Measurements from ENCODE around the gene OR5A2. TPM values are rescaled to one million over a fixed set of nuclear protein-coding genes. Genes with fewer than 3 reads are reported as not detected.
"Not testable (repeated sequence)": the region's sequence is repeated elsewhere in the genome, so short reads cannot be mapped to it uniquely, and the experiment has no call there.

The OR5A2 gene
- polyA plus RNA-seq (ENCODE audit: insufficient read length), result not detected

GRCh38 chr11:59426361-59427067 lies at the start of gene OR5A2:
Gene OR5A2 (minus strand): TSS chr11:59426413. CDS start chr11:59422953, 3,460 bp downstream.
- DNase-seq, result no peak

- DNase-seq, result no peak
These were observed 49.0 kb upstream of the OR5A2 start for GRCh38 chr11:59475176-59475575.

- no peak for DNase-seq
These were observed 46.8 kb upstream of the OR5A2 start, which contains the start of gene OR4D10 for GRCh38 chr11:59473015-59473414. Gene OR4D10 (plus strand): TSS chr11:59473315. CDS start chr11:59477430, 4,115 bp downstream.

- DNase-seq, result peak; percentile 49
These were observed 37.0 kb upstream of the OR5A2 start for GRCh38 chr11:59463190-59463641.

- peak; percentile 1 for DNase-seq
These were observed 33.7 kb upstream of the OR5A2 start for GRCh38 chr11:59459916-59460315.

GRCh38 chr11:59456661-59457060 lies 30.4 kb upstream of the OR5A2 start, which contains the start of gene OR4D6:
Gene OR4D6 (plus strand): TSS chr11:59456961. CDS start chr11:59456961, 0 bp downstream.
- DNase-seq, result no peak

- no peak for DNase-seq
These were observed 22.3 kb upstream of the OR5A2 start for GRCh38 chr11:59448484-59448883.

GRCh38 chr11:59445624-59446023 lies 19.4 kb upstream of the OR5A2 start:
- not testable (repeated sequence) for DNase-seq

- no peak for DNase-seq
These were observed 11.6 kb upstream of the OR5A2 start for GRCh38 chr11:59437770-59438169.

GRCh38 chr11:59436169-59436568 lies 10.0 kb upstream of the OR5A2 start, which contains the start of gene OR5A1:
Gene OR5A1 (plus strand): TSS chr11:59436469. CDS start chr11:59443169, 6,700 bp downstream.
- DNase-seq, result no peak

GRCh38 chr11:59429924-59430516 lies 3.8 kb upstream of the OR5A2 start:
- DNase-seq, result peak; percentile 3

- DNase-seq, result no peak
These were observed 812 bp upstream of the OR5A2 start for GRCh38 chr11:59427068-59427382.

GRCh38 chr11:59425131-59425530 lies 1.1 kb downstream of the OR5A2 start:
- DNase-seq, result no peak

- DNase-seq, result no peak
These were observed 2.4 kb downstream of the OR5A2 start for GRCh38 chr11:59423835-59424234.

- no peak for DNase-seq
These were observed 8.1 kb downstream of the OR5A2 start for GRCh38 chr11:59418156-59418555.

- no peak for DNase-seq
These were observed 9.2 kb downstream of the OR5A2 start for GRCh38 chr11:59417023-59417422.

GRCh38 chr11:59416613-59417012 lies 9.6 kb downstream of the OR5A2 start:
- DNase-seq, result no peak

GRCh38 chr11:59415111-59415510 lies 11.1 kb downstream of the OR5A2 start:
- no peak for DNase-seq

- no peak for DNase-seq
These were observed 12.6 kb downstream of the OR5A2 start for GRCh38 chr11:59413646-59414045.

- no peak for DNase-seq
These were observed 22.7 kb downstream of the OR5A2 start for GRCh38 chr11:59403546-59403945.

- no peak for DNase-seq
These were observed 25.0 kb downstream of the OR5A2 start for GRCh38 chr11:59401262-59401552.

- no peak for DNase-seq
These were observed 25.6 kb downstream of the OR5A2 start for GRCh38 chr11:59400461-59401261.

GRCh38 chr11:59394186-59394585 lies 32.0 kb downstream of the OR5A2 start:
- no peak for DNase-seq

Measured in hindlimb muscle (tissue), 1 donor.